Measurements from ENCODE around the gene ERCC5.

DNA sequence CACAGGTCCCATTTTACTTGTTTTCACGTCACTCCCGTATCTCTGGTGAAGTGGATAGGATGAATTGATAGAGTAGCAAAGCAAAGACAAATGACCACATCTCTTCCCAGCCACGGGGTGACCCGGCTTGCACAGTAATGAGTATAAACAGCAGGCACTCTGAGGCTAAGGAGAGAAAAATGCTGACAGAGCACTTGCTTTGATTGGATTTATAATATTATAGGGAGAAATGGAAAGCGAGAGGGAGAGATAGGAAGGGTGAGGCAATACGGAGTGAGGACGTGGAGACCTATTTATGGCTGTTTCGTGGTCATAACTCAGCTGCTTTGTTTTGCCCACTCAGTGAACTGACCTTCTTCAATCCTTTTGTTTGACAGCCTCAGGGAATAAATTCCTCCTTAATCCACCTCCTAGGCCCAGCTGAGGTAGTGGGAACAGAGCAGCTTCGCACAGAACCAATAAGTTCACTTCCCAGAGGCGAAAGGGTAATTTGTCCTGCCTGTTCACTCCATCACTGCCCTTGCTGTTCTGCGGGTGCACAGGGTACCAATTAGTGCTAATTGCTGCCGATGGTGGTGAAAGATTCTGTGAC, 68.6 kb downstream of the ERCC5 start:
- TF ChIP-seq, protein P1, sequence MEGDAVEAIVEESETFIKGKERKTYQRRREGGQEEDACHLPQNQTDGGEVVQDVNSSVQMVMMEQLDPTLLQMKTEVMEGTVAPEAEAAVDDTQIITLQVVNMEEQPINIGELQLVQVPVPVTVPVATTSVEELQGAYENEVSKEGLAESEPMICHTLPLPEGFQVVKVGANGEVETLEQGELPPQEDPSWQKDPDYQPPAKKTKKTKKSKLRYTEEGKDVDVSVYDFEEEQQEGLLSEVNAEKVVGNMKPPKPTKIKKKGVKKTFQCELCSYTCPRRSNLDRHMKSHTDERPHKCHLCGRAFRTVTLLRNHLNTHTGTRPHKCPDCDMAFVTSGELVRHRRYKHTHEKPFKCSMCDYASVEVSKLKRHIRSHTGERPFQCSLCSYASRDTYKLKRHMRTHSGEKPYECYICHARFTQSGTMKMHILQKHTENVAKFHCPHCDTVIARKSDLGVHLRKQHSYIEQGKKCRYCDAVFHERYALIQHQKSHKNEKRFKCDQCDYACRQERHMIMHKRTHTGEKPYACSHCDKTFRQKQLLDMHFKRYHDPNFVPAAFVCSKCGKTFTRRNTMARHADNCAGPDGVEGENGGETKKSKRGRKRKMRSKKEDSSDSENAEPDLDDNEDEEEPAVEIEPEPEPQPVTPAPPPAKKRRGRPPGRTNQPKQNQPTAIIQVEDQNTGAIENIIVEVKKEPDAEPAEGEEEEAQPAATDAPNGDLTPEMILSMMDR (IDR thresholded peaks at IDR 0.05): no peak
- TF ChIP-seq POLR2A (IDR thresholded peaks at IDR 0.05): no peak

Data from heart left ventricle (tissue), 13 donors.